Mesenchymal stem cell (in vitro differentiated cells and primary cell): ENCODE results near the gene CACNA1C.

ENCODE experiments used
- DNase-seq: peaks from one replicate; pipeline ENCODE4 v3.0.0-alpha.2; 2013
- H2AFZ ChIP-seq: one replicate; pipeline ENCODE4 v1.6.1; 2013; ENCODE audit warnings: low read depth, mild to moderate bottlenecking, control low read depth, inconsistent platforms, low read length, moderate library complexity
- H2AK5ac ChIP-seq: 2 replicates; pipeline ENCODE4 v1.6.1; 2013; ENCODE audit warnings: low read length, moderate library complexity, mild to moderate bottlenecking, inconsistent platforms; ENCODE audit not compliant: severe bottlenecking
- H2BK120ac ChIP-seq: one replicate; pipeline ENCODE4 v1.6.1; 2013; ENCODE audit warnings: low read depth, mild to moderate bottlenecking, inconsistent platforms, low read length, moderate library complexity
- H2BK12ac ChIP-seq, 2 experiments: one replicate each; pipeline ENCODE4 v1.6.1; 2013; ENCODE audit warnings: inconsistent platforms in 2 of 2, low read length in 2 of 2, mild to moderate bottlenecking in 2 of 2, moderate library complexity in 2 of 2, control low read depth in 1 of 2
- H2BK15ac ChIP-seq: one replicate; pipeline ENCODE4 v1.6.1; 2013; ENCODE audit warnings: mild to moderate bottlenecking, low read depth, inconsistent platforms; ENCODE audit not compliant: poor library complexity, severe bottlenecking
- H2BK5ac ChIP-seq: 2 replicates; pipeline ENCODE4 v1.6.1; 2013; ENCODE audit warnings: low read depth, mild to moderate bottlenecking, low read length, control low read depth, inconsistent platforms; ENCODE audit not compliant: poor library complexity, severe bottlenecking
- H3K14ac ChIP-seq, 2 experiments: one replicate each; pipeline ENCODE4 v1.6.1; 2013; ENCODE audit warnings: inconsistent platforms in 2 of 2, low read length in 2 of 2, control low read depth in 1 of 2, mild to moderate bottlenecking in 1 of 2, moderate library complexity in 1 of 2
- H3K18ac ChIP-seq, 2 experiments: one replicate each; pipeline ENCODE4 v1.6.1; 2013; ENCODE audit warnings: inconsistent platforms in 2 of 2, low read length in 2 of 2, control low read depth in 1 of 2, low read depth in 1 of 2, mild to moderate bottlenecking in 1 of 2
- H3K23ac ChIP-seq, 2 experiments: one replicate each; pipeline ENCODE4 v1.6.1; 2013; ENCODE audit warnings: inconsistent platforms in 2 of 2, low read length in 2 of 2, mild to moderate bottlenecking in 2 of 2, moderate library complexity in 2 of 2, control low read depth in 1 of 2
- H3K27ac ChIP-seq: 2 replicates; pipeline ENCODE4 v1.5.1; 2013; ENCODE audit warnings: mild to moderate bottlenecking, moderate library complexity, low read length, control low read depth, inconsistent platforms; ENCODE audit not compliant: poor library complexity, severe bottlenecking
- H3K27me3 ChIP-seq, 2 experiments: 2 replicates each; pipeline versions ENCODE4 v1.6.1 to v1.7.0; 2013; ENCODE audit warnings: low read length in 2 of 2, mild to moderate bottlenecking in 2 of 2, moderate library complexity in 2 of 2, control low read depth in 1 of 2, inconsistent platforms in 1 of 2; ENCODE audit not compliant: control insufficient read depth in 1 of 2, insufficient read depth in 1 of 2
- H3K36me3 ChIP-seq, 2 experiments: 2 replicates each; pipeline versions ENCODE4 v1.6.1 to v1.7.0; 2013; ENCODE audit warnings: low read length in 2 of 2, control low read depth in 1 of 2, inconsistent platforms in 1 of 2, low read depth in 1 of 2, mild to moderate bottlenecking in 1 of 2; ENCODE audit not compliant: insufficient read depth in 2 of 2, control insufficient read depth in 1 of 2
- H3K4ac ChIP-seq, 2 experiments: one replicate each; pipeline ENCODE4 v1.6.1; 2013; ENCODE audit warnings: inconsistent platforms in 2 of 2, low read length in 2 of 2, mild to moderate bottlenecking in 2 of 2, moderate library complexity in 2 of 2, control low read depth in 1 of 2, low read depth in 1 of 2
- H3K4me1 ChIP-seq: 2 replicates; pipeline ENCODE4 v1.6.1; 2013; ENCODE audit warnings: low read depth, low read length, control low read depth; ENCODE audit not compliant: control insufficient read depth, insufficient read depth
- H3K4me2 ChIP-seq: 2 replicates; pipeline ENCODE4 v1.6.1; 2013; ENCODE audit warnings: low read length, mild to moderate bottlenecking, inconsistent platforms; ENCODE audit not compliant: poor library complexity, severe bottlenecking
- H3K4me3 ChIP-seq, 2 experiments: 2 replicates each; pipeline versions ENCODE4 v1.5.1 to v1.7.0; 2013; ENCODE audit warnings: low read length in 2 of 2, mild to moderate bottlenecking in 2 of 2, control low read depth in 1 of 2, low read depth in 1 of 2; ENCODE audit not compliant: insufficient read depth in 1 of 2
- H3K79me1 ChIP-seq: replicated peaks from 2 replicates; pipeline ENCODE4 v1.6.1; 2013; ENCODE audit warnings: mild to moderate bottlenecking, control low read depth, low read length, inconsistent platforms; ENCODE audit not compliant: poor library complexity, severe bottlenecking
- H3K9ac ChIP-seq: 2 replicates; pipeline ENCODE4 v1.7.0; 2013; ENCODE audit warnings: mild to moderate bottlenecking, low read length, moderate library complexity
- H3K9me3 ChIP-seq: 2 replicates; pipeline ENCODE4 v1.7.0; 2013; ENCODE audit warnings: mild to moderate bottlenecking, low read length; ENCODE audit not compliant: control insufficient read depth
- H4K8ac ChIP-seq: one replicate; pipeline ENCODE4 v1.6.1; 2013; ENCODE audit warnings: inconsistent platforms, mild to moderate bottlenecking, low read length, moderate library complexity
- H4K91ac ChIP-seq: one replicate; pipeline ENCODE4 v1.6.1; 2013; ENCODE audit warnings: mild to moderate bottlenecking, low read length, inconsistent platforms
- WGBS: methylation state at CpG from one replicate; pipeline ENCODE4 v1.1.7; 2013; ENCODE audit warnings: mixed read lengths; 5-methylcytosine and 5-hydroxymethylcytosine counted together

Gene CACNA1C

GRCh38 chr12:2150833-2151232 lies 98.0 kb downstream of the CACNA1C start:
- Histone ChIP-seq H3K9ac (no peak overlapping the region), H3K36me3 (no peaks in the 10 kb centered on the region), H4K91ac (no peak overlapping the region)

DNA sequence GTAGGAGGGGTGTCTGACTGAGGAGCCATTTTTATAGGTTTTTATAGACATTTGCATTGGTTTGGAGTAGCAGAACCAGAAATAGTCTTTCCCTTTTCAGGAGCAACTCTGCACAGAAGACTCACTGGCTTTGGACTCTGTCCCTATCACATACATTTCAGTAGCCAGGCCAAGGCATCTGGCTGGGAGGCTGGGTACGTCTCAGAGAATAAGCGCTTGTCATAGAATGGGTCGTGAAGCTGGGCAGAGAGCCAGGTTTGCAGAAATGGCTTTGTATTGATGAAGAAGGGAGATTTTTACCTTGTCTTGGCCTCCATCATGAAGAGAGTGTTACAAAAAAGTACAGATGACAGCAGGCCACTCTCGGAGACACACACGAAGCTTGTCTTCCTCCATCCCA lies 98.6 kb downstream of the CACNA1C start:
- H2BK12ac ChIP-seq = no peak overlapping the region
- H3K23ac ChIP-seq = no peak overlapping the region
- no peak overlapping the region for H3K14ac ChIP-seq
- no peak for DNase-seq
- no peak overlapping the region for H3K4me2 ChIP-seq
- no peaks in the 10 kb centered on the region for H3K79me1 ChIP-seq
- H3K4me1 ChIP-seq = peaks cover 4% of the 10 kb centered on the region
- H2AK5ac ChIP-seq = no peak overlapping the region
- no peak overlapping the region for H3K27ac ChIP-seq
- H2AFZ ChIP-seq = no peak overlapping the region
- H2BK5ac ChIP-seq = no peak overlapping the region
- no peak overlapping the region for H4K91ac ChIP-seq
- no peak overlapping the region for H4K8ac ChIP-seq
- no peaks in the 10 kb centered on the region for H3K36me3 ChIP-seq
- 97% methylated on average over 5 of the region's 5 CpGs for WGBS
- no peak overlapping the region for H3K4me3 ChIP-seq
- H3K18ac ChIP-seq = no peak overlapping the region
- no peak overlapping the region for H3K4ac ChIP-seq
- H3K27me3 ChIP-seq = peaks cover 0 to 6% of the 10 kb centered on the region in 2 experiments
- peak overlapping the region; percentile 15 for H2BK15ac ChIP-seq
- H2BK120ac ChIP-seq = no peak overlapping the region
- no peak overlapping the region for H3K9ac ChIP-seq
- no peaks in the 10 kb centered on the region for H3K9me3 ChIP-seq

More at GRCh38 chr12:2150833-2151232, 98.0 kb downstream of the CACNA1C start:
- no peak overlapping the region for H2BK15ac ChIP-seq
- peaks cover 4% of the 10 kb centered on the region for H3K4me1 ChIP-seq
- no peak for DNase-seq
- peaks cover 0 to 9% of the 10 kb centered on the region in 2 experiments for H3K27me3 ChIP-seq
- H3K4ac ChIP-seq = no peak overlapping the region
- no peak overlapping the region for H3K14ac ChIP-seq
- no peak overlapping the region for H3K27ac ChIP-seq
- no peak overlapping the region for H4K8ac ChIP-seq
- no peak overlapping the region for H2AK5ac ChIP-seq
- H3K4me3 ChIP-seq = no peak overlapping the region
- no peaks in the 10 kb centered on the region for H3K9me3 ChIP-seq
- no peak overlapping the region for H2BK12ac ChIP-seq
- no peak overlapping the region for H3K4me2 ChIP-seq
- no peak overlapping the region for H3K23ac ChIP-seq
- WGBS = 100% methylated on average over 1 of the region's 3 CpGs
- H2BK5ac ChIP-seq = no peak overlapping the region
- no peaks in the 10 kb centered on the region for H3K79me1 ChIP-seq
- no peak overlapping the region for H2BK120ac ChIP-seq
- no peak overlapping the region for H2AFZ ChIP-seq
- H3K18ac ChIP-seq = no peak overlapping the region

DNA sequence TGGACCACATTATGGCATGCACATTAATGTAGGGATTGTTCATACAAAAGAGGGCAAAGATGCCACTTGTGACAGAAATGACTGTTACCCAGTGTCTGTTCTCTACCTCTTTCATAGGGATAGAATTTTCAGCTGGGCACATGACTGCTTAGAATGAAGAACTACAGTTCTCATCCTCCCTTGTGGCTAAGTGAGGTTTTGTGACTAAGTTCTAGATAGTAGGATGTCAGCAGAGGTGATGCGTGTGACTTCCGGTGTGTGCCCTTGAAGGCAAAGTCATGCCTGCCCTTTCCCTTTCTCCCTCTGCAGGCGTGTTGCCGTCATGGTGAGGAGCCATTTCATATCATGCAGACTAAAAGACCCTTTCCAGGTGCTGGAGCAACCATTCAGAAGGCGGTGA lies 99.3 kb downstream of the CACNA1C start:
- Histone ChIP-seq H2BK120ac (no peak overlapping the region), H3K4me2 (no peak overlapping the region), H3K18ac (no peak overlapping the region), H3K4me3 (no peak overlapping the region), H3K79me1 (no peaks in the 10 kb centered on the region), H2AK5ac (no peak overlapping the region), H3K14ac (no peak overlapping the region), H3K4me1 (peaks cover 4% of the 10 kb centered on the region), H3K27me3 (no peaks in the 10 kb centered on the region), H4K8ac (no peak overlapping the region), H2BK5ac (no peak overlapping the region), H2BK15ac (peak overlapping the region; percentile 35), H3K36me3 (no peaks in the 10 kb centered on the region), H3K9me3 (no peaks in the 10 kb centered on the region), H3K27ac (no peak overlapping the region), H2BK12ac (peak overlapping the region; percentile 3 to 70), H3K4ac (no peak overlapping the region), H4K91ac (no peak overlapping the region), H3K9ac (no peak overlapping the region), H2AFZ (no peak overlapping the region), H3K23ac (peak overlapping the region in 1 of 2 experiments; percentile 68)
- WGBS = 93% methylated on average over 2 of the region's 5 CpGs
- no peak for DNase-seq

DNA sequence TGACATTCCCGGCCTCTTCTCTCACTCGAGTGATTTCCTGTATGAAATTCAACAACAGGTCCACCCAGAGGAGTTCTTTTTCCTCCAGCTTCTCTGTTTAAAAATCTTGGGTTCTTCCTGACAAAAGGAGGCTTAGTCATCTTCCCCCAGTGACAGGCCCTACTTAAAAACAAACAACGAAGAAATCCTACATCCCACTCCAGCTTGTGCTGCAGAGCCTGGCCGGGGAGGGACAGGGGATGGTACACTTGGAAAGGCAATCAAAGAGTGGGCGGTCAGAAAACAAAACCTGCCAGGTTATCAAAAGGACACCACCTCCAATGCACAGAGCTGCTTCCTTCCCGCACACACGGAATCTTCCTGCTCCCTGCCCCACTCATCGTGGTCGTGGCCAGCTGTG lies 101.3 kb downstream of the CACNA1C start:
- Histone ChIP-seq H2BK15ac (peak overlapping the region; percentile 94), H4K8ac (peak overlapping the region; percentile 87), H3K14ac (peak overlapping the region in 1 of 2 experiments; percentile 1), H3K23ac (no peak overlapping the region), H2BK12ac (peak overlapping the region; percentile 19 to 38), H2AK5ac (no peak overlapping the region), H3K27me3 (no peaks in the 10 kb centered on the region), H3K18ac (peak overlapping the region; percentile 14 to 65), H2BK120ac (peak overlapping the region; percentile 24), H3K27ac (no peak overlapping the region), H2AFZ (no peak overlapping the region), H3K79me1 (no peaks in the 10 kb centered on the region), H3K9ac (peak overlapping the region; percentile 62), H3K36me3 (no peaks in the 10 kb centered on the region), H3K4me1 (peaks cover 4% of the 10 kb centered on the region), H3K9me3 (no peaks in the 10 kb centered on the region), H3K4me3 (peak overlapping the region in 1 of 2 experiments; percentile 33), H2BK5ac (no peak overlapping the region), H3K4me2 (no peak overlapping the region), H3K4ac (peak overlapping the region in 1 of 2 experiments; percentile 57), H4K91ac (peak overlapping the region; percentile 93)
- peak; percentile 68 for DNase-seq
- WGBS = 27% methylated on average over 9 of the region's 9 CpGs
